HepG2 (cell line): Measurements from ENCODE around the gene SCYL1. TPM values are rescaled to one million over a fixed set of nuclear protein-coding genes. Genes with fewer than 3 reads are reported as not detected.
A peak's percentile ranks its signal among the peaks of the same experiment; 100 is the strongest.

Experiments
- AGO2 ChIP-seq: fragments of 200-400 bp; formaldehyde crosslinking; optimal IDR thresholded peaks from 2 replicates; pipeline ENCODE3; 2017; ENCODE audit warnings: mild to moderate bottlenecking, low read depth, low read length, moderate library complexity
- ATF7-NPFF ChIP-seq: sonication (generic); formaldehyde crosslinking; IDR thresholded peaks from 2 replicates; pipeline ENCODE4 v1.8.1; 2023; ENCODE audit warnings: mild to moderate bottlenecking, low read depth, missing genetic modification reagents, moderate library complexity
- BCL6 ChIP-seq: IDR thresholded peaks from 2 replicates; pipeline ENCODE4 v1.6.1; 2016; ENCODE audit warnings: missing genetic modification reagents, missing compliant biosample characterization
- CBX5 ChIP-seq: sonication (generic); formaldehyde crosslinking; IDR thresholded peaks from 2 replicates; pipeline ENCODE4 v1.4.0; 2020; ENCODE audit warnings: missing genetic modification reagents, borderline replicate concordance
- FOXA3 ChIP-seq: IDR thresholded peaks from 2 replicates; pipeline ENCODE4 v1.6.1; 2016; ENCODE audit warnings: missing genetic modification reagents, missing compliant biosample characterization
- FOXO1 ChIP-seq: sonication (generic); formaldehyde crosslinking; IDR thresholded peaks from 2 replicates; pipeline ENCODE4 v1.4.0; 2020; ENCODE audit warnings: missing genetic modification reagents
- HHEX ChIP-seq: IDR thresholded peaks from 2 replicates; pipeline ENCODE4 v1.6.1; 2016; ENCODE audit warnings: control low read depth
- HINFP ChIP-seq: sonication (generic); formaldehyde crosslinking; IDR thresholded peaks from 2 replicates; pipeline ENCODE4 v1.4.0; 2020; ENCODE audit warnings: low read depth, mild to moderate bottlenecking, missing genetic modification reagents
- HNRNPH1 ChIP-seq: fragments of 200-400 bp; formaldehyde crosslinking; optimal IDR thresholded peaks from 2 replicates; pipeline ENCODE3; 2017; ENCODE audit warnings: mild to moderate bottlenecking, low read depth, low read length
- HOXA3 ChIP-seq: sonication (generic); formaldehyde crosslinking; IDR thresholded peaks from 2 replicates; pipeline ENCODE4 v1.5.0; 2020; ENCODE audit warnings: missing genetic modification reagents
- NFYC ChIP-seq: IDR thresholded peaks from 2 replicates; pipeline ENCODE4 v1.6.1; 2016; ENCODE audit warnings: missing genetic modification reagents, missing compliant biosample characterization
- PAF1 ChIP-seq: IDR thresholded peaks from 2 replicates; pipeline ENCODE4 v1.6.1; 2016; ENCODE audit warnings: missing genetic modification reagents, missing compliant biosample characterization
- PAXIP1 ChIP-seq: sonication (generic); formaldehyde crosslinking; conservative IDR thresholded peaks from 2 replicates; pipeline ENCODE4 v1.4.0; 2020; ENCODE audit warnings: mild to moderate bottlenecking, missing genetic modification reagents, moderate library complexity
- TBL1XR1 ChIP-seq: fragments of 150-350 bp; IDR thresholded peaks from 2 replicates; pipeline ENCODE4 v1.6.1; 2014; ENCODE audit warnings: borderline replicate concordance, low read length; ENCODE audit not compliant: partially characterized antibody
- ZC3H4 ChIP-seq: sonication (generic); formaldehyde crosslinking; IDR thresholded peaks from 2 replicates; pipeline ENCODE4 v1.4.0; 2020; ENCODE audit warnings: missing genetic modification reagents, borderline replicate concordance
- ZNF160 ChIP-seq: sonication (generic); formaldehyde crosslinking; IDR thresholded peaks from 2 replicates; pipeline ENCODE4 v1.8.0; 2022; ENCODE audit warnings: mild to moderate bottlenecking, inconsistent platforms, missing genetic modification reagents
- ZNF260 ChIP-seq: sonication (generic); formaldehyde crosslinking; IDR thresholded peaks from 2 replicates; pipeline ENCODE4 v1.4.0; 2020; ENCODE audit warnings: missing genetic modification reagents, low read depth, mild to moderate bottlenecking, borderline replicate concordance
- ZNF264 ChIP-seq: sonication (generic); formaldehyde crosslinking; IDR thresholded peaks from 2 replicates; pipeline ENCODE4 v1.4.0; 2020; ENCODE audit warnings: missing genetic modification reagents
- ZNF276 ChIP-seq: sonication (generic); formaldehyde crosslinking; IDR thresholded peaks from 2 replicates; pipeline ENCODE4 v1.4.0; 2020; ENCODE audit warnings: mild to moderate bottlenecking, low read depth, missing genetic modification reagents
- ZNF337 ChIP-seq: sonication (generic); formaldehyde crosslinking; IDR thresholded peaks from 2 replicates; pipeline ENCODE4 v1.5.1; 2020; ENCODE audit warnings: missing genetic modification reagents, low read depth, mild to moderate bottlenecking, borderline replicate concordance
- ZNF34 ChIP-seq: sonication (generic); formaldehyde crosslinking; IDR thresholded peaks from 2 replicates; pipeline ENCODE4 v1.4.0; 2020; ENCODE audit warnings: mild to moderate bottlenecking, missing genetic modification reagents, borderline replicate concordance
- ZNF558 ChIP-seq: sonication (generic); formaldehyde crosslinking; IDR thresholded peaks from 2 replicates; pipeline ENCODE4 v1.9.0; 2022; ENCODE audit warnings: mild to moderate bottlenecking, missing genetic modification reagents, borderline replicate concordance
- ZNF740 ChIP-seq: sonication (generic); formaldehyde crosslinking; IDR thresholded peaks from 2 replicates; pipeline ENCODE4 v1.4.0; 2020; ENCODE audit warnings: missing genetic modification reagents
- ZNF761 ChIP-seq: sonication (generic); formaldehyde crosslinking; conservative IDR thresholded peaks from 2 replicates; pipeline ENCODE4 v1.4.0; 2020; ENCODE audit warnings: mild to moderate bottlenecking, missing genetic modification reagents
- polyA plus RNA-seq, 8 experiments: library from polyadenylated mRNA; depleted of rRNA in 3 of 8; stranded (reverse) in 7 of 8; unstranded in 1 of 8; fragments of >200 nt; fragmentation: Illumina TruSeq in 4 of 8; extraction: Trizol in 4 of 8; gene quantifications; 2 replicates each; pipeline versions ENCODE4 v1.2.1 to v1.2.3, GENCODE V29; 2011 to 2016; ENCODE audit warnings: low read depth in 4 of 8, missing spikeins in 1 of 8, mixed read lengths in 1 of 8; ENCODE audit not compliant: insufficient read depth in 1 of 8
- total RNA-seq, 5 experiments: library from RNA; depleted of rRNA; stranded (reverse); fragments of >200 nt; fragmentation: Illumina TruSeq; extraction: Trizol; gene quantifications; 2 replicates each; pipeline ENCODE4 v1.2.3, GENCODE V29; 2016; ENCODE audit warnings: low read depth in 1 of 5

Gene SCYL1
- total and polyA plus RNA-seq, 2 of the 13 experiments (the other 11 are each of a cell fraction or from before 2014, with no cell fraction given), result 65.9 to 103 TPM

GRCh38 chr11:65489706-65490320, 35.1 kb upstream of the SCYL1 start (continued):
- no peak for TF ChIP-seq TBL1XR1
- peak; percentile 15; the same call in 1 of the 2 replicates for TF ChIP-seq ZC3H4 (CRISPR knock-in tag)
- no peak for TF ChIP-seq AGO2
- 0 out of 2 replicates have a peak, but pooled peaks have one; percentile 7 for TF ChIP-seq ATF7-NPFF (CRISPR knock-in tag)
- peak; percentile 91 for TF ChIP-seq BCL6
- TF ChIP-seq FOXO1 (CRISPR knock-in tag), result peak; percentile 16; the same call in 1 of the 2 replicates
- no peak for TF ChIP-seq HNRNPH1
- TF ChIP-seq HINFP (CRISPR knock-in tag), result 0 out of 2 replicates have a peak, but pooled peaks have one; percentile 54
- no peak for TF ChIP-seq ZNF740 (CRISPR knock-in tag)
- no peak; the same call in 1 of the 2 replicates for TF ChIP-seq ZNF558 (CRISPR knock-in tag)
- no peak for TF ChIP-seq CBX5 (CRISPR knock-in tag)
- peak; percentile 81 for TF ChIP-seq PAXIP1 (CRISPR knock-in tag)
- TF ChIP-seq FOXA3 (CRISPR knock-in tag), result peak; percentile 67
- TF ChIP-seq HHEX (CRISPR knock-in tag), result no peak
- 0 out of 2 replicates have a peak, but pooled peaks have one; percentile 28 for TF ChIP-seq ZNF761 (CRISPR knock-in tag)
- no peak for TF ChIP-seq PAF1 (CRISPR knock-in tag)
- TF ChIP-seq ZNF276 (CRISPR knock-in tag), result no peak
- no peak for TF ChIP-seq ZNF260 (CRISPR knock-in tag)
- peak; percentile 62 for TF ChIP-seq HOXA3
- TF ChIP-seq NFYC (CRISPR knock-in tag), result peak; percentile 30; the same call in 1 of the 2 replicates
- TF ChIP-seq ZNF337 (CRISPR knock-in tag), result no peak
- TF ChIP-seq ZNF160 (CRISPR knock-in tag), result no peak
- no peak; the same call in 1 of the 2 replicates for TF ChIP-seq ZNF264 (CRISPR knock-in tag)
- no peak for TF ChIP-seq ZNF34 (CRISPR knock-in tag)
